Measurements from ENCODE around the gene MGAT3. TPM values are rescaled to one million over a fixed set of nuclear protein-coding genes. Genes with fewer than 3 reads are reported as not detected.

MGAT3 gene
- total RNA-seq, 2 experiments from 2014 or later, result 16.3 to 44.3 TPM

GRCh38 chr22:39444937-39445465 is 11.8 kb upstream of the MGAT3 start:
- H3K4me2 ChIP-seq (ENCODE audit: low read length), result peak overlapping the region; percentile 75
- ChIA-PET CTCF (ENCODE audit: unreplicated experiment) (no interaction called here), POLR2A (interaction anchor here (0.9 to 1.1 kb wide), 2 partner anchors 11 to 127 kb away, joined by 3 read pairs; no protein-coding TSS in a partner anchor)
- no peaks in the 10 kb centered on the region for H3K9me2 ChIP-seq (ENCODE audit: insufficient read depth, low read length)
- no peaks in the 10 kb centered on the region for H3K9me3 ChIP-seq (ENCODE audit: low read length)
- H3K4me3 ChIP-seq (ENCODE audit: low read depth, low read length, poor library complexity, severe bottlenecking), result no peak overlapping the region
- peaks cover 89% of the 10 kb centered on the region for H3K4me1 ChIP-seq (ENCODE audit: insufficient read depth, low read length, poor library complexity, severe bottlenecking)
- no peaks in the 10 kb centered on the region for H4K20me1 ChIP-seq (ENCODE audit: insufficient read depth, low read length)
- H2AFZ ChIP-seq (ENCODE audit: low read length), result peak overlapping the region; percentile 78; the same call in 1 of the 2 replicates
- intact Hi-C loops (cut with micrococcal nuclease; ENCODE audit: unreplicated experiment), result loop anchor here (5.0 to 10.0 kb wide), 3 partner anchors 48 to 690 kb away; partner anchors contain the start of genes SUN2, SYNGR1 and TAB1
- TF ChIP-seq CTCF (conservative IDR thresholded peaks at IDR 0.05; ENCODE audit: low read length), result no peak
- no peak for TF ChIP-seq EZH2phosphoT487 (IDR thresholded peaks at IDR 0.05; ENCODE audit: borderline replicate concordance, low read depth, low read length)
- H3K36me3 ChIP-seq (ENCODE audit: insufficient read depth, low read length), result no peaks in the 10 kb centered on the region
- no TSS peak for BruUV-seq (replicated peaks)
- no peak for DNase-seq (ENCODE audit: low spot score)
- H3K27ac ChIP-seq (ENCODE audit: low read depth, low read length, poor library complexity, severe bottlenecking), result peak overlapping the region; percentile 96
- peaks cover 26% of the 10 kb centered on the region for H3K79me2 ChIP-seq (ENCODE audit: insufficient read depth, low read depth, low read length)

DNA sequence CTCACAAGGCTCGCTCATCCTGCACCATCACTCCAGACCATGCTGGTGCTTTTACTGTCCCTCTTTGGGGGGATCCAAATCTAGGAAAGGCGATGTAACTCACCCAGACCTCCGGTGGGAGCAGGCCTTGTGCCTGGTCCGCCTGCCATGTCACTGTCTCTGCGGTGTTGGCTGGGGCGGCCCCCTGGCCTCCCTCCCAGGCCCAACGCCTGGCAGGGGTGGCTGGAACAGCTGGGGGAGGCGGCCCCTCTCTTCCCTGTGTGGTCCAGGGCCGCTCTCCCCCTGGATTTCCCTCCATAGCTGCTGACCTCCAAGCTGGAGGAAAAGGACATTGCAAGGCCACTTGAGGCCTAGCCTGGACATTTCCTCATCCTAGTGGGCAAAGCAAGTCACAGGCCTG is 11.1 kb upstream of the MGAT3 start:
- Histone ChIP-seq H3K4me1 (ENCODE audit: insufficient read depth, low read length, poor library complexity, severe bottlenecking) (peaks cover 95% of the 10 kb centered on the region), H3K4me3 (ENCODE audit: low read depth, low read length, poor library complexity, severe bottlenecking) (peak overlapping the region; percentile 74), H3K9me2 (ENCODE audit: insufficient read depth, low read length) (no peaks in the 10 kb centered on the region), H4K20me1 (ENCODE audit: insufficient read depth, low read length) (no peaks in the 10 kb centered on the region), H3K79me2 (ENCODE audit: insufficient read depth, low read depth, low read length) (peaks cover 33% of the 10 kb centered on the region), H3K4me2 (ENCODE audit: low read length) (peak overlapping the region; percentile 75), H2AFZ (ENCODE audit: low read length) (peak overlapping the region; percentile 78; the same call in 1 of the 2 replicates), H3K36me3 (ENCODE audit: insufficient read depth, low read length) (peaks cover 5% of the 10 kb centered on the region), H3K9me3 (ENCODE audit: low read length) (no peaks in the 10 kb centered on the region), H3K27ac (ENCODE audit: low read depth, low read length, poor library complexity, severe bottlenecking) (peak overlapping the region; percentile 96)
- POLR2A ChIA-PET, result interaction anchor here (0.9 to 1.4 kb wide), 3 partner anchors 11 to 127 kb away, joined by 3 to 5 read pairs (median 3); partner anchors contain the start of gene ATF4
- CTCF ChIA-PET (ENCODE audit: unreplicated experiment), result no interaction called here
- BruUV-seq (replicated peaks), result no TSS peak
- intact Hi-C loops (cut with micrococcal nuclease; ENCODE audit: unreplicated experiment), result loop anchor here (2.0 to 10.0 kb wide), 5 partner anchors 19 to 691 kb away; partner anchors contain the start of genes SUN2, SYNGR1 and TAB1
- TF ChIP-seq CTCF (conservative IDR thresholded peaks at IDR 0.05; ENCODE audit: low read length) (no peak), EZH2phosphoT487 (IDR thresholded peaks at IDR 0.05; ENCODE audit: borderline replicate concordance, low read depth, low read length) (no peak)
- DNase-seq (ENCODE audit: low spot score), result no peak

- peak overlapping the region; percentile 96 for H3K27ac ChIP-seq (ENCODE audit: low read depth, low read length, poor library complexity, severe bottlenecking)
- peak overlapping the region; percentile 74 for H3K4me3 ChIP-seq (ENCODE audit: low read depth, low read length, poor library complexity, severe bottlenecking)
- H4K20me1 ChIP-seq (ENCODE audit: insufficient read depth, low read length), result no peaks in the 10 kb centered on the region
- peak overlapping the region; percentile 75 for H3K4me2 ChIP-seq (ENCODE audit: low read length)
- H3K9me2 ChIP-seq (ENCODE audit: insufficient read depth, low read length), result no peaks in the 10 kb centered on the region
- peaks cover 11% of the 10 kb centered on the region for H3K36me3 ChIP-seq (ENCODE audit: insufficient read depth, low read length)
- ChIA-PET CTCF (ENCODE audit: unreplicated experiment) (no interaction called here), POLR2A (interaction anchor here (0.6 to 1.9 kb wide), 5 partner anchors 15 to 280 kb away, joined by 3 to 10 read pairs (median 5); partner anchors contain the start of gene ATF4)
- TF ChIP-seq EZH2phosphoT487 (IDR thresholded peaks at IDR 0.05; ENCODE audit: borderline replicate concordance, low read depth, low read length) (no peak), CTCF (conservative IDR thresholded peaks at IDR 0.05; ENCODE audit: low read length) (peak; percentile 36; the same call in 1 of the 2 replicates)
- intact Hi-C loops (cut with micrococcal nuclease; ENCODE audit: unreplicated experiment), result loop anchor here (2.0 to 10.0 kb wide), 5 partner anchors 19 to 691 kb away; partner anchors contain the start of genes SUN2, SYNGR1 and TAB1
- DNase-seq (ENCODE audit: low spot score), result peak; percentile 79
- H3K9me3 ChIP-seq (ENCODE audit: low read length), result no peaks in the 10 kb centered on the region
- BruUV-seq (replicated peaks), result no TSS peak
- peaks cover 98% of the 10 kb centered on the region for H3K4me1 ChIP-seq (ENCODE audit: insufficient read depth, low read length, poor library complexity, severe bottlenecking)
- H3K79me2 ChIP-seq (ENCODE audit: insufficient read depth, low read depth, low read length), result peaks cover 39% of the 10 kb centered on the region
- H2AFZ ChIP-seq (ENCODE audit: low read length), result no peak overlapping the region
Measured at GRCh38 chr22:39446239-39446721, 10.5 kb upstream of the MGAT3 start.

Data from OCI-LY7 (cell line).